Peyer's patch (tissue), 4 donors: ENCODE data around the gene SLC35A1.

ENCODE experiments used
- POLR2A ChIP-seq, 2 donors: fragments of 450-650 bp; IDR thresholded peaks; one replicate each; pipeline ENCODE4 v1.5.1; 2017; ENCODE audit warnings: antibody characterized with exemption in 2 of 2, mild to moderate bottlenecking in 2 of 2, moderate library complexity in 2 of 2
- TF ChIP-seq, protein P1 (sequence below), 6 experiments: fragments of 450-650 bp in 4 of 6; fragments of 200-600 bp in 2 of 6; sonication (generic) in 1 of 6; IDR thresholded peaks; one replicate each; pipeline ENCODE4 v1.5.1; 2017 to 2019; ENCODE audit warnings: antibody characterized with exemption in 6 of 6, mild to moderate bottlenecking in 3 of 6, moderate library complexity in 1 of 6

DNA sequence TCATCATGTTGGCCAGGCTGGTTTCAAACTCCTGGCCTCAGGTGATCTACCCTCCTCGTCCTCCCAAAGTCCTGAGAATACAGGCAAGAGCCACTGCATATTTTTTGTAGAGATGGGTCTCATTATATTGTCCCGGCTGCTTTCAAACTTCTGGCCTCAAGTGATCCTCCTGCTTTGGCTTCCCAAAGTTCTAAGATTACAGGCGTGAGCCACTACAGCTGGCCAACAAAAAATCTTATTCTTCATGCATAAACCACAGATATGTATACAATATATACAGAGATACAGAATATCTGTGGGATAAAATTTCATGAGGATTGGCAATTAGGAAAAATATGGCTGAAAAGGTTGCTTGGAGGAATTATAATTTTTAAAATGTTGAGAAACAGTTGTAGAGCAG, 49.9 kb downstream of the SLC35A1 start:
- TF ChIP-seq, protein P1, sequence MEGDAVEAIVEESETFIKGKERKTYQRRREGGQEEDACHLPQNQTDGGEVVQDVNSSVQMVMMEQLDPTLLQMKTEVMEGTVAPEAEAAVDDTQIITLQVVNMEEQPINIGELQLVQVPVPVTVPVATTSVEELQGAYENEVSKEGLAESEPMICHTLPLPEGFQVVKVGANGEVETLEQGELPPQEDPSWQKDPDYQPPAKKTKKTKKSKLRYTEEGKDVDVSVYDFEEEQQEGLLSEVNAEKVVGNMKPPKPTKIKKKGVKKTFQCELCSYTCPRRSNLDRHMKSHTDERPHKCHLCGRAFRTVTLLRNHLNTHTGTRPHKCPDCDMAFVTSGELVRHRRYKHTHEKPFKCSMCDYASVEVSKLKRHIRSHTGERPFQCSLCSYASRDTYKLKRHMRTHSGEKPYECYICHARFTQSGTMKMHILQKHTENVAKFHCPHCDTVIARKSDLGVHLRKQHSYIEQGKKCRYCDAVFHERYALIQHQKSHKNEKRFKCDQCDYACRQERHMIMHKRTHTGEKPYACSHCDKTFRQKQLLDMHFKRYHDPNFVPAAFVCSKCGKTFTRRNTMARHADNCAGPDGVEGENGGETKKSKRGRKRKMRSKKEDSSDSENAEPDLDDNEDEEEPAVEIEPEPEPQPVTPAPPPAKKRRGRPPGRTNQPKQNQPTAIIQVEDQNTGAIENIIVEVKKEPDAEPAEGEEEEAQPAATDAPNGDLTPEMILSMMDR (IDR thresholded peaks at IDR 0.05), result no peak
- no peak for TF ChIP-seq POLR2A (IDR thresholded peaks at IDR 0.05)
